Panc1 (cell line): ENCODE results near the gene PNPLA2.
A peak's percentile ranks its signal among the peaks of the same experiment; 100 is the strongest.

Experiments used
- POLR2AphosphoS5 ChIP-seq: IDR thresholded peaks from 2 replicates; pipeline ENCODE4 v1.6.1; 2012; ENCODE audit warnings: mild to moderate bottlenecking, low read depth, low read length, moderate library complexity
- SIN3A ChIP-seq: IDR thresholded peaks from 2 replicates; pipeline ENCODE4 v1.6.1; 2012; ENCODE audit warnings: low read depth, mild to moderate bottlenecking, low read length, moderate library complexity, borderline replicate concordance; ENCODE audit not compliant: insufficient read depth
- TCF7L2 ChIP-seq: IDR thresholded peaks from 2 replicates; pipeline ENCODE4 v1.6.1; 2011; ENCODE audit warnings: mild to moderate bottlenecking, low read depth, low read length, inconsistent platforms
- TF ChIP-seq, protein P1 (sequence below): fragments of 450-650 bp; IDR thresholded peaks from 2 replicates; pipeline ENCODE4 v1.5.1; 2017; ENCODE audit warnings: mild to moderate bottlenecking
- TF ChIP-seq, protein P2 (sequence below), 2 experiments: IDR thresholded peaks; 2 replicates each; pipeline ENCODE4 v1.6.1; 2011 to 2012; ENCODE audit warnings: low read depth in 2 of 2, control low read depth in 1 of 2, low read length in 1 of 2, mild to moderate bottlenecking in 1 of 2, moderate library complexity in 1 of 2; ENCODE audit not compliant: insufficient read depth in 1 of 2

DNA sequence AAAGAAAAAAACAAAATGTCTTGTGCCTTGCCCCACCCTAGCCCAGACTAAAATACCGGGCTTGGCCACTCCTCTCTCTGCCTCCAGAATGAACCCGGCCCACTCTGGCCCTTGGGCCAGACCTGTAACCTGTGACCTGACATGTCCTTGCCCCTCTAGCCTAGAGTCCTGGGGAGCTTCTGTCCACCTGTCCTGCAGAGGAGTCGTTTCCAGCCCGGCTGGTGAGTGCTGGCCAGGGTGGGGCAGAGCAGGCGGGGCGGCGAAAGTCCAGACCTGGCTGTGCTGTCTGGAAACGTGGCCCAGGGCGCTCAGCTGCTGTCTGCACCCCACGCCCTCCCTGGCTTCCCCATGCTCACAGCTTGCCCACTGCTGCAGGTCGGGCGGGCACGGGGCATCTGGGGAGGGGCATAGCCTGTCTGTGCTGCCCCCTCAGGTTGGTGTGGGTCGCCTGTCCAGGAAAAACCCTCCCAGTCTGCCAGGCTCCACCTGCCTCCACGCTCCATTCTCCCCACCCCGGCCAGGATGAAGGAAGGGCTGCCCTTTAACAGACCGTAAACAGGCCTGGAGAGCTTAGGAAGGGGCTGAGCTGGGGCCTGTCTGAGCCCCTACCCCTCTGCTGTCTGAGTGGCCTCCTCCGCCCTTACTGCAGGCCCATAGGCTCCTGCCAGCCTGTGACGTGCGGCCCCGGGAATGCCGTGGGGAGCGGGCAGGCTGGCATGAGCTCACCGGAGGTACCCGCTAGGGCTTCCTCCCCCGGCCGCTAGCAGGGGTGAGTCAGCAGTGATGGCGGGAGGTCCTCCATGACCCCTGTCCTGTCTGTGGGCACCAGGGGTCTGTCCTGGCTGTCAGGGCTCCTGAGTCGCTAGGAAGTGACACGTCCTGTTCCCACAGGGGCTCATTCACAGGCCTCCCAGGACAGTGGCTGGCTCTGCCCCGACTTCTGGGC lies 15.9 kb downstream of the PNPLA2 start:
- TF ChIP-seq, protein P1, sequence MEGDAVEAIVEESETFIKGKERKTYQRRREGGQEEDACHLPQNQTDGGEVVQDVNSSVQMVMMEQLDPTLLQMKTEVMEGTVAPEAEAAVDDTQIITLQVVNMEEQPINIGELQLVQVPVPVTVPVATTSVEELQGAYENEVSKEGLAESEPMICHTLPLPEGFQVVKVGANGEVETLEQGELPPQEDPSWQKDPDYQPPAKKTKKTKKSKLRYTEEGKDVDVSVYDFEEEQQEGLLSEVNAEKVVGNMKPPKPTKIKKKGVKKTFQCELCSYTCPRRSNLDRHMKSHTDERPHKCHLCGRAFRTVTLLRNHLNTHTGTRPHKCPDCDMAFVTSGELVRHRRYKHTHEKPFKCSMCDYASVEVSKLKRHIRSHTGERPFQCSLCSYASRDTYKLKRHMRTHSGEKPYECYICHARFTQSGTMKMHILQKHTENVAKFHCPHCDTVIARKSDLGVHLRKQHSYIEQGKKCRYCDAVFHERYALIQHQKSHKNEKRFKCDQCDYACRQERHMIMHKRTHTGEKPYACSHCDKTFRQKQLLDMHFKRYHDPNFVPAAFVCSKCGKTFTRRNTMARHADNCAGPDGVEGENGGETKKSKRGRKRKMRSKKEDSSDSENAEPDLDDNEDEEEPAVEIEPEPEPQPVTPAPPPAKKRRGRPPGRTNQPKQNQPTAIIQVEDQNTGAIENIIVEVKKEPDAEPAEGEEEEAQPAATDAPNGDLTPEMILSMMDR = no peak
- TF ChIP-seq SIN3A = peak; percentile 94; the same call in 1 of the 2 replicates
- TF ChIP-seq POLR2AphosphoS5 = peak; percentile 72
- TF ChIP-seq TCF7L2 = 0 out of 2 replicates have a peak, but pooled peaks have one; percentile 38
- TF ChIP-seq, protein P2, sequence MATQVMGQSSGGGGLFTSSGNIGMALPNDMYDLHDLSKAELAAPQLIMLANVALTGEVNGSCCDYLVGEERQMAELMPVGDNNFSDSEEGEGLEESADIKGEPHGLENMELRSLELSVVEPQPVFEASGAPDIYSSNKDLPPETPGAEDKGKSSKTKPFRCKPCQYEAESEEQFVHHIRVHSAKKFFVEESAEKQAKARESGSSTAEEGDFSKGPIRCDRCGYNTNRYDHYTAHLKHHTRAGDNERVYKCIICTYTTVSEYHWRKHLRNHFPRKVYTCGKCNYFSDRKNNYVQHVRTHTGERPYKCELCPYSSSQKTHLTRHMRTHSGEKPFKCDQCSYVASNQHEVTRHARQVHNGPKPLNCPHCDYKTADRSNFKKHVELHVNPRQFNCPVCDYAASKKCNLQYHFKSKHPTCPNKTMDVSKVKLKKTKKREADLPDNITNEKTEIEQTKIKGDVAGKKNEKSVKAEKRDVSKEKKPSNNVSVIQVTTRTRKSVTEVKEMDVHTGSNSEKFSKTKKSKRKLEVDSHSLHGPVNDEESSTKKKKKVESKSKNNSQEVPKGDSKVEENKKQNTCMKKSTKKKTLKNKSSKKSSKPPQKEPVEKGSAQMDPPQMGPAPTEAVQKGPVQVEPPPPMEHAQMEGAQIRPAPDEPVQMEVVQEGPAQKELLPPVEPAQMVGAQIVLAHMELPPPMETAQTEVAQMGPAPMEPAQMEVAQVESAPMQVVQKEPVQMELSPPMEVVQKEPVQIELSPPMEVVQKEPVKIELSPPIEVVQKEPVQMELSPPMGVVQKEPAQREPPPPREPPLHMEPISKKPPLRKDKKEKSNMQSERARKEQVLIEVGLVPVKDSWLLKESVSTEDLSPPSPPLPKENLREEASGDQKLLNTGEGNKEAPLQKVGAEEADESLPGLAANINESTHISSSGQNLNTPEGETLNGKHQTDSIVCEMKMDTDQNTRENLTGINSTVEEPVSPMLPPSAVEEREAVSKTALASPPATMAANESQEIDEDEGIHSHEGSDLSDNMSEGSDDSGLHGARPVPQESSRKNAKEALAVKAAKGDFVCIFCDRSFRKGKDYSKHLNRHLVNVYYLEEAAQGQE (IDR thresholded peaks at IDR 0.05; ENCODE audit: insufficient read depth in 1 of 2, low read depth in 2 of 2, low read length in 1 of 2) = no peak
